ENCODE data around the gene HTT. TPM values are rescaled to one million over a fixed set of nuclear protein-coding genes. Genes with fewer than 3 reads are reported as not detected.

Gene HTT
- total RNA-seq, 1 experiment from 2014 or later: 37.4 TPM

DNA sequence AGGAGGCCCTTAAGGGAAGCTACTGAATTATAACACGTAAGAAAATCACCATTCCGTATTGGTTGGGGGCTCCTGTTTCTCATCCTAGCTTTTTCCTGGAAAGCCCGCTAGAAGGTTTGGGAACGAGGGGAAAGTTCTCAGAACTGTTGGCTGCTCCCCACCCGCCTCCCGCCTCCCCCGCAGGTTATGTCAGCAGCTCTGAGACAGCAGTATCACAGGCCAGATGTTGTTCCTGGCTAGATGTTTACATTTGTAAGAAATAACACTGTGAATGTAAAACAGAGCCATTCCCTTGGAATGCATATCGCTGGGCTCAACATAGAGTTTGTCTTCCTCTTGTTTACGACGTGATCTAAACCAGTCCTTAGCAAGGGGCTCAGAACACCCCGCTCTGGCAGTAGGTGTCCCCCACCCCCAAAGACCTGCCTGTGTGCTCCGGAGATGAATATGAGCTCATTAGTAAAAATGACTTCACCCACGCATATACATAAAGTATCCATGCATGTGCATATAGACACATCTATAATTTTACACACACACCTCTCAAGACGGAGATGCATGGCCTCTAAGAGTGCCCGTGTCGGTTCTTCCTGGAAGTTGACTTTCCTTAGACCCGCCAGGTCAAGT is 167.5 kb downstream of the HTT start (continued):
- TF ChIP-seq, protein P1, sequence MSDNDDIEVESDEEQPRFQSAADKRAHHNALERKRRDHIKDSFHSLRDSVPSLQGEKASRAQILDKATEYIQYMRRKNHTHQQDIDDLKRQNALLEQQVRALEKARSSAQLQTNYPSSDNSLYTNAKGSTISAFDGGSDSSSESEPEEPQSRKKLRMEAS (IDR thresholded peaks at IDR 0.05): no peak
- TF ChIP-seq RAD21 (IDR thresholded peaks at IDR 0.05; ENCODE audit: low read depth) (no peak), SRF (IDR thresholded peaks at IDR 0.05; ENCODE audit: low read depth) (no peak), POLR2AphosphoS5 (IDR thresholded peaks at IDR 0.05; ENCODE audit: low read depth, low read length) (no peak), SP1 (IDR thresholded peaks at IDR 0.05; ENCODE audit: low read depth) (no peak)

- ATAC-seq: no peak
- BruUV-seq (replicated peaks): no TSS peak
- ChIA-PET POLR2A (no interaction called here), RAD21 (ENCODE audit: low non-redundant PET in 1 of 2, low total read pairs in 2 of 2, uncharacterized antibody in 2 of 2, unreplicated experiment in 2 of 2) (no interaction called here), CTCF (no interaction called here)
- Histone ChIP-seq H3K36me3 (ENCODE audit: control insufficient read depth in 1 of 2, insufficient read depth in 2 of 2, low read length in 2 of 2) (no peaks in the 10 kb centered on the region), H4K20me1 (ENCODE audit: insufficient read depth) (no peaks in the 10 kb centered on the region), H3K9me3 (ENCODE audit: control insufficient read depth in 1 of 2, insufficient read depth in 1 of 2, low read depth in 1 of 2, low read length in 2 of 2) (no peaks in the 10 kb centered on the region), H3K4me3 (replicated peaks in 1 of 2; ENCODE audit: low read depth in 1 of 2, low read length in 2 of 2) (no peak overlapping the region), H3K27ac (ENCODE audit: low read depth, low read length) (no peak overlapping the region), H3K9ac (ENCODE audit: low read length) (no peak overlapping the region), H3K4me2 (ENCODE audit: low read length) (no peak overlapping the region), H2AFZ (ENCODE audit: low read depth, low read length, poor library complexity, severe bottlenecking) (no peak overlapping the region), H3K4me1 (ENCODE audit: control insufficient read depth in 1 of 2, insufficient read depth in 2 of 2, low read length in 2 of 2) (no peaks in the 10 kb centered on the region), H3K9me2 (ENCODE audit: insufficient read depth) (no peaks in the 10 kb centered on the region), H3K79me2 (ENCODE audit: insufficient read depth, low read length) (no peaks in the 10 kb centered on the region), H3K27me3 (ENCODE audit: insufficient read depth, low read length) (no peaks in the 10 kb centered on the region)
- no peak for DNase-seq (ENCODE audit: low read depth, low spot score)
- intact Hi-C loops (cut with micrococcal nuclease): no loop called here
- TF ChIP-seq EGR1 (IDR thresholded peaks at IDR 0.05; ENCODE audit: low read depth) (no peak), FOSL1 (IDR thresholded peaks at IDR 0.05; ENCODE audit: low read depth) (no peak), POLR2A (IDR thresholded peaks at IDR 0.05; ENCODE audit: borderline replicate concordance, extremely low read depth, insufficient read depth, insufficient read length) (no peak), ZFX (IDR thresholded peaks at IDR 0.05) (no peak), YY1 (IDR thresholded peaks at IDR 0.05; ENCODE audit: extremely low read depth, insufficient replicate concordance, low read depth, low read length) (no peak), REST (IDR thresholded peaks at IDR 0.05; ENCODE audit: low read depth) (no peak), ATF3 (IDR thresholded peaks at IDR 0.05) (no peak), SIN3A (IDR thresholded peaks at IDR 0.05; ENCODE audit: low read depth) (no peak), RAD21 (IDR thresholded peaks at IDR 0.05; ENCODE audit: low read depth) (no peak), EZH2phosphoT487 (IDR thresholded peaks at IDR 0.05; ENCODE audit: borderline replicate concordance) (no peak), CBX3 (IDR thresholded peaks at IDR 0.05; ENCODE audit: low read depth) (no peak), CEBPB (IDR thresholded peaks at IDR 0.05; ENCODE audit: low read depth) (no peak), ELF1 (IDR thresholded peaks at IDR 0.05; ENCODE audit: borderline replicate concordance, low read depth) (no peak), ZNF274 (IDR thresholded peaks at IDR 0.05; ENCODE audit: low read depth, low read length) (no peak), POLR2AphosphoS5 (IDR thresholded peaks at IDR 0.05; ENCODE audit: low read depth, low read length) (no peak), SP1 (IDR thresholded peaks at IDR 0.05; ENCODE audit: low read depth) (no peak), ZBTB33 (IDR thresholded peaks at IDR 0.05; ENCODE audit: extremely low read depth, insufficient replicate concordance, low read length) (no peak)
Observed at GRCh38 chr4:3243136-3243780, 168.8 kb downstream of the HTT start.
